ENCODE results near the gene GALNT15.

The GALNT15 gene

DNA sequence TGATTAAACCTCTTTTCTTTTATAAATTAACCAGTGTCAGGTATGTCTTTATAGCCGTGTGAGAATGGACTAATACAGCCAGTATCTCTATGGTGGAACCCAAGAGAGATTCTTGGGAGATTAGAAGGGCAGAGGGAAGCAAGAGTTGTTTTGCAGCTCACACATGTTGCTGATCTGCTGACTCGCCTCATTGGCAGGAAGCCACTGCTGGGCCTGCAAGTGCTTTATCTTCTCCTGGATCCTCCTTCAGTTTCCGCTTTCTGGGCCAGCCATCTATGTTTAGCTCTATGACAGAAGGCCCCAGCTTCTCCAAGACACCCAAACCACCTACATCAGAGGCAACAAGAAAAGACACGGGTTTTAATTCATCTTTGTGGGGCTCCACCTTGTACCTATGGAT is 23.4 kb upstream of the GALNT15 start:
- in situ Hi-C loops (cut with HindIII; ENCODE audit: low sequenced_read_pairs): no loop called here

DNA sequence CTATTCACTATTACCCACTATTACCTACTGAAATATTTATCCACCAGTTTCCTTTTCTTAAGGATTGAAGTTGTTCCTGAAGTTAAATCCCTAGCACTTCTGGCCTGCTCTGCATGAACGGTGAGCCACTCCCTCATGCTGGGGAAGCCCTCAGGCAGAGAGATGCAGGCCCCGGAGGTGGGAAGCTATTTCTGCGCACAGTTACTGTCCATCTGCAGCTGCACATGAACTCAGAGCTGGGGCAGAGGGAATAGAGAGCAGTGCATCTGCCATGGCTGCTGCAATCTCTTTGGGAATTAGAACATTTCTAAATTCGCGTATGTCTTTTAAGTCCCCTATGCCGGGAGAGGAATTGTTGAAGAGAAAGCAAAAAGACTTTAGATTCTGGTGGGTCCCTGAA is 6.3 kb upstream of the GALNT15 start:
- in situ Hi-C loops (cut with HindIII; ENCODE audit: low sequenced_read_pairs): no loop called here

DNA sequence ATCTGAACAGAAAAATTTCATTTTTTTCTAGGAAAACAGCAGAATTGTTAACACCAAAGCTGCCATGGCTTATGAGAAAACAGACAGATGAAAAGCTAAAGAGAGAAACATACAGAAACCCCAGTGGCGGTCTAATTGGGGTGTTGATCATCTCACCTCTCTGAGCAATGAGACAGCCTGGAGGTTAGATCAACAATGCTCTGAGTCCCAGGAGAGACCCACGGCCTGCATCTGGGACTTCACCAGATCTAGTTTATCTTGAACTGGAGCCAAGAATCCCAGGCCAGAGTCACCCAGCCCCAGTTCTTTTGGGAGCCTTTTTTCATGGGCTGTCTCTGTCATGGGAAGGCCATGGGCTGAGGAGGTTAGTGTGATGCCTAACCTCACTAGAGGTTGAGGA is 3.5 kb upstream of the GALNT15 start:
- in situ Hi-C loops (cut with HindIII; ENCODE audit: low sequenced_read_pairs): no loop called here

DNA sequence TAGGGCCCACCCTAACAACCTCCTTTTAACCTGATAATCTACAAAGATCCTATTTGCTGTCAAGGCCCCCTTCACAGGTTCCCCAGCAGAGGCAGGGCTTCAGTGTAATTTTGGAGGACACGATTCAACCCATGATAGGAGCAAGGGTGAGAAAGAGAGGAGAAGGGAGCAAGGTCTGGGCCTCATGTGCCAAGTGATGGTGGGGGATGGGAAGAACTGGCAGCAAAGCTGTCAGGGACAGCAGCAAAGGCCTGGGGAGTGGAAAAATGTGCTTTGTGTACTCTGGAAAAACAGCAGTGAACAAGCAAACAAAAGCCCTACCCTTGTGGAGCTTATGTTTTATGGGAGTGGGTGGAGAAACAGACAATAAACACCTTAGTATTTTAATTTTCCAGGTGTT is 2.7 kb upstream of the GALNT15 start:
- in situ Hi-C loops (cut with HindIII; ENCODE audit: low sequenced_read_pairs): no loop called here

DNA sequence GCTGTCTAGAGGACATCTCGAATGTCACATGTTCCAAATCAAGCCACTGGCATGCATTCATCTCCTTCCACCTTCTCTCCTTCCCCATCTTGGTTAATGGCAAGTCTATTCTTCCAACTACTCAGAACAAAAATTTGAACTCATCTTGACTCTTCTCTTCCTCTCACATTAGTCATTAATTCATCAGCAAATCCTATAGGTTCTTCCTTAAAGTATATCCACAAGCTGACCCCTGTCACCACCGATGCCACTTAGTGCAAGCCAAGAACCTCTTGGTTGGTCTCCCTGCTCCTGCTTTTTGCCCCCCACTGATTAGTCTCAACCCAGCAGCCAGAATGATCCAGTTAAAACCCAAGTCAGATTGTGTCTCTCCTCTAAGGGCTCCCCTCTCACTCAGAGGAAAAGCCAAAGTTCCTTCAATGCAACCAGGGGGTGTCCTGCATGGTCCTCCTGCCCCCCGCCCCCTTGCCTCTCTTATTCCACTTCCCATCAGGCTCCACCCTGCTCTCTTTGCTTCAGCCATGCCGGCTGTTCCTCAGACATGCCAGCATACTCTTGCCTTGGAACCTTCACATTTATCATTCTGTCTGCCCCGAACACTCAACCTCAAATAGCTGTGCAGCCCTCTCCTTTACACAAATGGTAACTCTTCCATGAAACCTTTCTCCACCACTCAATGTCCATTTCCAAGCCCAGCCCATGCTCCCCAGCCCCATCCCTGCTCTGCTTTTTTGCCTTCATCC is 1.0 kb upstream of the GALNT15 start:
- in situ Hi-C loops (cut with HindIII; ENCODE audit: low sequenced_read_pairs): no loop called here

DNA sequence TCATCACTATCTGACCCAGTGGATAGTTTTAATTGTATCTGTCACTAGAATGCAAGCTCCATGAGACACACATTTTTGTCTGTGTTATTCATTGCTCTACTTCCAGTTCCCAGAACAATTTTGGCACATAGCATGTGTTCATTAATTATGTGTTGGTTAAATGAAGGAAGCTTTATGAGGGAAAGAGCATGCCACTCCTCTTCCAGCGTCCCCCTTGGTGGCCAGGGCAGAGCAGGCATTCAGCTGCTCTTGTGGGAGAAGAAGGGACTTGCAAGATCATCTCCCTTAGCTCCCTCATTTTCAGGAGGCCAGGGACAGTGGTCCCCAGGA is 489 bp upstream of the GALNT15 start:
- in situ Hi-C loops (cut with HindIII; ENCODE audit: low sequenced_read_pairs): no loop called here

DNA sequence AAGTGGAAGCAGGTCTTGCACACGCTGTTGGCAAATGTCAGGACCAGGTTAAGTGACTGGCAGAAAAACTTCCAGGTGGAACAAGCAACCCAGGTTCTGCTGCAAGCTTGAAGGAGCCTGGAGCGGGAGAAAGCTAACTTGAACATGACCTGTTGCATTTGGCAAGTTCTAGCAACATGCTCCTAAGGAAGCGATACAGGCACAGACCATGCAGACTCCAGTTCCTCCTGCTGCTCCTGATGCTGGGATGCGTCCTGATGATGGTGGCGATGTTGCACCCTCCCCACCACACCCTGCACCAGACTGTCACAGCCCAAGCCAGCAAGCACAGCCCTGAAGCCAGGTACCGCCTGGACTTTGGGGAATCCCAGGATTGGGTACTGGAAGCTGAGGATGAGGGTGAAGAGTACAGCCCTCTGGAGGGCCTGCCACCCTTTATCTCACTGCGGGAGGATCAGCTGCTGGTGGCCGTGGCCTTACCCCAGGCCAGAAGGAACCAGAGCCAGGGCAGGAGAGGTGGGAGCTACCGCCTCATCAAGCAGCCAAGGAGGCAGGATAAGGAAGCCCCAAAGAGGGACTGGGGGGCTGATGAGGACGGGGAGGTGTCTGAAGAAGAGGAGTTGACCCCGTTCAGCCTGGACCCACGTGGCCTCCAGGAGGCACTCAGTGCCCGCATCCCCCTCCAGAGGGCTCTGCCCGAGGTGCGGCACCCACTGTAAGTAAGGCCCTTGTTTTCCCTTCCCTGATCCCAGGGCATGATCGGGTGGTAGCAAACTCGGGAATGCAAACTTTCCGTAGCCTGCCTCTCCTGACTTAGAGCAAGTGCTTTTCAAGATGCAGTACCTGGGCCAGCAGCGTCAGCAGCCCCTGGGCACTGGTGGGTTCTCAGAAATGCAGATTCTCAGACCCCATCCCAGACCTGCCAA is 759 bp downstream of the GALNT15 start:
- in situ Hi-C loops (cut with HindIII; ENCODE audit: low sequenced_read_pairs): no loop called here

DNA sequence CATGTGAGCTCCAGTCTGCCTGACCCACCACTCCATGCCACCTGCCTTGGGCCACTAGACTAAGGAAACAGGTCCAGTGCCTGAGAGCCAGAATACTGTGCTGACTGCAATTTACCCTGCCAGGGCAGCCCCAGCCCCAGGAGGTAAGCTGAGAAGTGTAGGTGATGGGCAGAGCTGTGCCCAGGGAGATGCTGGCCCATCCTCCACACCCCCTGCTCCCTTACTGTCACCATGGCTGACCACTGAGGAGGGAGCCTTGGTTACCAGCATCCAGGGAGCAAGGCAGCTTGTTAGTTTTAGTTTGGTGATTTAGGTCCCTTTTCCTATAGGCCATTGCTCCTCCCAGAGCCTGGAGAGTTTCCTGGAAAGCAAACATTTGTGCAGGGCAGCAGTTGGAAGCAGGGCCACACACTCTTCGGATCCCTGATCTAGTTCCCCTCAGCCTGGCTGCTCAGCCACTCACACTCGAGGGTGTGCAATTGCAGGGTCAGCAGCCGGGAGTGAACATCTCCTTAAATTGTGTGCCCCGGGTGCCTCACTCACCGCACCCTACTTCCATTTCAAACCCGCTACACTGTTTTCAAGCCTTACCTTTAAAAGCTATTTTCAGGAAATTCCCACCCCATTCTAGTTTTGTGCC is 2.0 kb downstream of the GALNT15 start:
- in situ Hi-C loops (cut with HindIII; ENCODE audit: low sequenced_read_pairs): no loop called here

DNA sequence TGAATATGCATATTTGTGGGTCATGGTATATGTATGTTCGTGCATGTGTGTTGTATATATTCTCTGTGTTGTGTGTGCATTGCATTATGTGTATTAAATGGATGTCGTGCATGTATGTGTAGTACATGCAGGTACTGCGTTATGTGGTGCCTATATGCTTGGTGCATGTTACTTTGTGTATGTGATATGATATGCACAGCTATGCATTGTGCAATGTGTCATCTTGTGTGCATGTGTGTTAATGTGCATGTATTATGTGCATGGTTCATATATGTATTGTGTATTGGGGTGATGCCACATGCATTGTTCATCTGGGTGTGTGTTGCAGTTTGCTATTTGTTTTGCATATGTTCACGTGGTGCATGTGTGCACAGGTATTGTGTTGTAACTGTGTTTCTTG is 2.9 kb downstream of the GALNT15 start:
- in situ Hi-C loops (cut with HindIII; ENCODE audit: low sequenced_read_pairs): no loop called here

DNA sequence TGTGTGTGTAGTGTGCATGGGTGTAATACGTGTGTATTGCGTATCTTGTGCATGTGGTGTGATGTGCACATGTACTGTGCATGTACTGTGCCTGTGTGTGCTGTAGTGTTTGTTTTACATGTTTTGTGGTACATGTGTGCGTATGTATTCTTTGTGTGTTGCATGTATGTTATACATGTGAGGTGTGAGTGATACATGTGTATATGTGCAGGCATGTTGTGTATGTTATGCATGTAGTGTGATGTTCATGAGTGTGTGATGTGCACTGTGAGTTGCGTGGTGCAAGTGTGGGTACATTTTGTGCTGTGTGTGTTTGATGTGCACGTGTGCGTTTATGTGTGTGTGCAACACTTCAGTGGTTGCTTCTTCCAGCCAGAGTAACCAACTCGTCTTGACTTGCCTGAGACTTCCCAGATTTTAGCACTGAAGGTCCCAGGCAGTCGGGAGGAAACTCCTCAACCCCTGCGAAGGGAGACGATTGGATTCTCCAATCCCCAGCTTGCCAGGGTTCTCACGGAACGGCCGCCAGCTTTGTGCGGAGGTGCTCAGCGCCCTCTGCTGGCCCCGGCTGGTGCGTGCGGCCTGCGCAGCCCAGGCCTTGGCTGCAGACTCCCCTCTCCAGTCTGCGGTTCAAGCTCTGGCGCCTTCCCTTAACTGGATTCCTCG is 3.6 kb downstream of the GALNT15 start:
- in situ Hi-C loops (cut with HindIII; ENCODE audit: low sequenced_read_pairs): no loop called here

DNA sequence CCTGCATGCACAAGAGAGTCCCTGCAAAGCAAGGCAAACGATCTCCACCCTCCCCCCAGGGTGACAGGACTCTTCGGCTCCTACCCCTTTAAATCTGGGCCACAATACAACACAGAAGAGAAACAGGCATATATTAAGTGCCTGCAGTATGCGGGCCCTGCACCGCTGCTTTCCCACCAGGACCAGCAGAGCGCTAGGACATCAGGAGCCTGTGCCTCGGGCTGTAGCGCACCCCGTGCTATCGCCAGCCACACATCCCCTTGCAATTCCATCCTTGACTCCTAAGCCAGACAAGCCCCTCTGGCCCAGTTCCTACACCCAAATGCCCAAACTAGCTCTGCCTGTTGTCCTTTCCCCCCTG is 4.1 kb downstream of the GALNT15 start:
- in situ Hi-C loops (cut with HindIII; ENCODE audit: low sequenced_read_pairs): no loop called here

DNA sequence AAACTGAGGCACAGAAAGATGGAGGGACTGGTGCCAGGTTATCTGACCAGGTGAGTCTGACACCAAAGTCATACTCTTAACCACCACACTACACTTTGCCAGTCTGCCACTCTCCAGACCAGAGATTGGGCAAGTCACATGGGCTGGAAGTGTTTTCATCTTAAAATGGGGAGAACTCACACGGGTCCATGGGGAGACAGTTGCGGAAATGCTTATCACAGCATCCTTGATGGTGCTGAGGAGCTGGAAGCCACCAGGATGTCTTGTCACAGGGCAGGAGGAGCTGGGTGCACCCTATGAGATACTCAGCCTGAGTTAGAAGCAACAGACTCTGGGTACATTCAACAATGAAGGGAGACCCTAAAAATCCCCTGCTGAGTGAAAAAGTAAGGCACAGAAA is 4.8 kb downstream of the GALNT15 start:
- in situ Hi-C loops (cut with HindIII; ENCODE audit: low sequenced_read_pairs): no loop called here

DNA sequence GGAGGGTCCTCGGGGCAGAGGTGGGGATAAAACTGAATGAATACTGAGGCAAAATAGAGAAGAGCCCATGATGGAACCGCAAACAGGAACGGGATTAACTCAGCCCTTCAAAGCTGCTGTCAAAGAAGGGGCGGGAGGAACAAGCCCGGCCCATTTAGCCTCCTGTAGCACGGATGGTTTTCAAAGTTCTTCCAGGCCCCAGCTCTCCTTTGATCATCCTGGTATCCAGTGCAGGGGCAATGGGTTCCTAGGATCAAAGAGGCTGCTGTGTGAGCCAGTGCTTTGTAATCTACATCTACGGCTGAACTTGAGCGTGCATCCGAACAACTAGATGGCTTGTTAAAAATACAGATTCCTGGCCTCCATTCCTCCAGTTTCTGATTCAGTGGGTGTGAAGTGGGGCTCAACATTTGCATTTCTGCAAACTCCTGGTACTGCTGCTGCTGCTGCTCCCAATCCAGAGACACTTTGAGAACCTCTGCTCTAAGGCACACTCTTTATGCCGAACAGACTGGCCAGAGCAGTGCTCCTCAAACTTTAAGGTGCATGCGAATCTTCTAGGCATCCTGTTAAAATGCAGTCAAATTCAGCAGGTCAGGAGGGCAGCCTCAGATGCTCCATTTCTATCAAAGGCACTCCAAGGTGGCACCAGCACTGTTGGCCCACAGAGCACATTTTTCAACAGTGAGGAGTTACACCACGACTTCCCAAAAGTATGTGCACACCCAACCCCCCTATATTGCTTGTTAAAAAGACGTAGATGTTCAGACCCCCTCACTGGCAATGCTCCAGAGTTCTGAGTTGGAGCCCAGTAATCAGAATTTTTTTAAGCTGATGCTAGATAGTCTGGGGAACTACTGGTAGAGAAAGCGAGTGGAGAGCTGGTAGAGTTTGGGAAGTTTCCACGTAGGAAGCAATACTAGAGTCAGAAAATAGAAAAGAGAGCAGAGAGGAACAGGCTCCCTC is 5.6 kb downstream of the GALNT15 start:
- in situ Hi-C loops (cut with HindIII; ENCODE audit: low sequenced_read_pairs): no loop called here

DNA sequence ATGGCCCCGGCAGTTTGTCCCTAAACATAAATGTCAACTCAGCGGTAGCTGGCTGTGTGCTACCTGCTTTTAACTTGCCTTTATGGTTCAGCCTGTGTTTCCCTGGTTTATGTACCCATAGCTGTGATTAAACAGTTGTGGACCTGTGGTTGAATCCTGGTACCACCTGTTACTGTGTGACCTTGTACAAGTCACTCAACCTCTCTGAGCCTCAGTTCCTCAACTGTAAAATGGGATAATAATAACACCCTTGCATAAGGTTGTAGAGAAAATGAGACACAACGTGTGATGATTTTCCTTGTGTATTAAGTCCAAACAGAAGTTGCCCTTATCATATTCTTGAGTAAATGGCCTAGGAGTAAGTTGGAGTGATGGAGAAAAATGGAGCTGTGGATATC is 6.3 kb downstream of the GALNT15 start:
- in situ Hi-C loops (cut with HindIII; ENCODE audit: low sequenced_read_pairs): no loop called here

DNA sequence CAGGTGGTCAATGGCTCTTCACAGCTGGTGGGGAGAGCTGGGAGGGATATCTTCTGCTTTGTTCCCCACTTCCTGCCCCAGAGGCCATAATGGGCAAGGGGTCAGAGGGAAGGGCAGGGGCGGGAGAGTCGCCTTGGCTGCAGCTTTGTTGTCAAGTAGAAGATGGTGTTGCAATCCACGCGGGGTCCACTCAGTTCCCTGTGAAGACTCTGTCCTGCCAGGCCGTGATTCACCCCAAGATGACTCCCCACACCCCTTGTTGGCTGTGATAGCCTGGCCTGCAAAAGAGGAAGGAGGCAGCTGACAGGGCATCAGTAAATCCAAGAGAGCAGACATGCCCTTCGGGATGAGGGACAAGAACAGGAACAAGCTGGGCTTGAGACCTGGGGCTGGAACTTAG is 6.9 kb downstream of the GALNT15 start:
- in situ Hi-C loops (cut with HindIII; ENCODE audit: low sequenced_read_pairs): no loop called here

DNA sequence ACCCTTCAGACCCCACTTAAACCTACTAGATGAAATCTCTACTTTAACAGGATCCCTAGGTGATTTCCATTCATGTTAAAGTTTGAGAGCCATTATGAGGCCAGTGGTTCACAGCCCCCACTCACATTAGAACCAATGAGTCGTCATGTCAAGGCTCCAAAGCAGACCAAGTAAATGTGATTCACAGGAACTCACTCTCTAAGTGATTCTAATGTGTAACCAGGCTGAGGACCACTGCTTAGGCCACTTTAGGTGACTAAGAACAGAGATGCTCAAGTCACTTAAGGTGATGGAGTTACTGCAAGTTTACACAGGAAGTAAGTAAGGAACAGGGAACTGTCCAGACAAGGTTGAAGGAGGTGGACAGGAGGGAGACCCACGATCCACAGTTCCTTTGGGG is 7.7 kb downstream of the GALNT15 start:
- in situ Hi-C loops (cut with HindIII; ENCODE audit: low sequenced_read_pairs): no loop called here

DNA sequence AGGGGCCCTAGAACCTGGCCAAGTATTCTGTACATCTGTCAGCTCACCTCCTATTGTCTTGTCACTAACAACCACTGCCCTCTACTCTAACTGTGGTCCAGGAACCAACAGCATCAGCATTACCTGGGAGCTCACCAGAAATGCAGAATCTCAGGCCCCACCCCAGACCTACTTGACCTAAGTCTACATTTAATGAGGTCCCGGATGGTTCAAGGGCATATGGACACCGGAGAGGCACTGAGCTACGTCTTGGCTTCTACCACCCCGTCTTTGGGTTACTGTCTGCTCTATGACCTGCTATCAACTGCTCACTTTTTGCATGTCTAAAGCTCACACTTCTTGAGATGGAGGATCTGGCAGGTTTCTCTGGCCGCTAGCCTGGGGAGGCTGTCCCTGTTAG is 8.1 kb downstream of the GALNT15 start:
- in situ Hi-C loops (cut with HindIII; ENCODE audit: low sequenced_read_pairs): no loop called here

DNA sequence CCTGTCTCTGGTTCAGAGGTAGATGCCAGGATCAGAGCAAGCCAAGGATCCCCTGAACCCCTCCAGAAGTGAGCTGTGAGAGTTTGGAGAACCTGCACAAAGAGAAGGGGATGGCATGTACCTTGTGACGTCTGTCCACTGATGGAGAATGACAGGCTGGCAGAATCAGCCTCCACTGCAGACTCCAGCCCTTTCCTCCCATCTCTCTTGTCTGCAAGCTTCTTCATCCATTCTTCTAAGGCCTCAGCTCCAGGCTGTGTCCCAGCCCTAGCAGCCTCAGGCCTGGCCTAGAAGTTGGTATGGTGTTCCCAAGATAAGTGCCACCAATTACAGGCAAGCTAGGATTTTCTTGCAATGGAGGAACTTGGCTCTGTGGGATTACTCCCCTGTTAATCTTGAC is 8.6 kb downstream of the GALNT15 start:
- in situ Hi-C loops (cut with HindIII; ENCODE audit: low sequenced_read_pairs): no loop called here

DNA sequence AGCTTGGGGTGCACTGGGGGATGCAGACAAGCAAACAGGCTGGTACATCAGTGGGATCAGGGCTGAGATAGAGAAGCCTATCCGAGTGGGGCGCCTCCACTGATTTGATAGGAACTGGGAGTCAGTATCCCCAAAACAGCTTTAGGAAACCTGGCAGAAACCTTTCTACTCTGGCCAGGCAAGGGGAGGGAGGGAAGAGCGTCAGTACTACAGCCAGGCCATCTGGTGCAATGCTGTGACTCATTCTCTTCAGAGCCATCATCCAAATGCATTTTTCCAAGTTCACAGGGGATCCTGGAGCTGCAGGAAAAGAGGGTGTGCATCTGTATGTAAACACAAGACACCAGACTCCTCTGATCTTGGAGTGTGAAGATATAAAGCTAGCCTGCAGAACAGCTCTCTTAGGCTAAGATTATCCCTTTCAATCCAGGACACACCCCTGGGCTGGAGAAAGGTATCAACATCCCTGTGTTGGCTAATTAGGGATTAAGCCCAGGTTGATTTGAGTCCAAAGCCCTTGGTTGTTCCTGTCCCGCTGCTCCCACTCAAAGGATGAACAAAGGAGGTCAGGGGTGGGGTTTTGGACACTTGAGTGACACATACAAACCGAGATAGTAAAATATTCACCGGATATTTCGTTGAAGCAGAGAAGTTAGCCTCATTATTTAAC is 9.3 kb downstream of the GALNT15 start:
- in situ Hi-C loops (cut with HindIII; ENCODE audit: low sequenced_read_pairs): no loop called here

DNA sequence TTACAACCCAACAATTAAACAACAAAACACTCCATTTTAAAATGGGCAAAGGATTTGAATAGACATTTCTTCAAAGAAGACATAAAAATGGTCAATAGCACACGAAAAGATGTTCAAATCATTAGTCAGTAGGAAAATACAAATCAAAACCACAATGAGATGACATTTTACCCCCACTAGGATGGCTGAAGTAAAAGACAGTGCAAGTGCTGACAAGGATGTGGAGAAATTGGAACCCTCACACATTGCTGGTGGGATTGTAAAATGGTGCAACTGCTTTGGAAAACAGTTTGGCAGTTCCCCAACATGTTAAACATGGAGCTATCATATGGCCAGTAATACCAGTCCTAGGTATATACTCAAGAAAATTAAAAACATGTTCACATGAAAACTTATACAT is 11.6 kb downstream of the GALNT15 start:
- in situ Hi-C loops (cut with HindIII; ENCODE audit: low sequenced_read_pairs): no loop called here

Measured in DLD1 (cell line).